ENCODE measurements around the gene CEP20. TPM values are rescaled to one million over a fixed set of nuclear protein-coding genes. Genes with fewer than 3 reads are reported as not detected.

The CEP20 gene
- polyA plus RNA-seq, 1 of the 3 experiments (the other 2 are of a cell fraction): 14.8 TPM

DNA sequence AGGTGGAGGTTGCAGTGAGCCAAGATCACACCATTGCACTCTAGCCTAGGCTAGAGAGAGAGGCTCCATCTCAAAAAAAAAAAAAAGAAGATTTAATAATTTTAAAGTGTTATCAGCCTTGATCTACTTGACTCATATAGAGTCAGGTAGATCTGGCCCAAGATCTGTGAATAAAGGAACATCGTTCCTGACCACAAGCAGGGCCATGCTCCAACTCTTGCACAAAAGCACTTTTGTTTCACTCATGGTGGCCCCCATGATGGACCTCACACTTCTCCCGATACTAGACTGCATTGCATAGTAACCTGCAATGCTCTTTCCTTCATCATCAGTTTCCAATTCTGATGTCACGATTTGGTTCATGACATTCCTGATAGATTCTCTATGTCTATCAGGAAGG lies 26.4 kb downstream of the CEP20 start:
- Histone ChIP-seq H3K79me2 (ENCODE audit: insufficient read depth) (no peaks in the 10 kb centered on the region), H3K9me3 (no peaks in the 10 kb centered on the region), H3K9me2 (no peaks in the 10 kb centered on the region), H3K27me3 (ENCODE audit: insufficient read depth) (peaks cover 10% of the 10 kb centered on the region), H4K20me1 (ENCODE audit: insufficient read depth) (no peaks in the 10 kb centered on the region), H3K4me2 (no peak overlapping the region), H3F3A (replicated peaks; ENCODE audit: insufficient read depth) (no peaks in the 10 kb centered on the region), H3K27ac (ENCODE audit: low read depth in 2 of 2, low read length in 1 of 2) (no peak overlapping the region), H3K4me1 (ENCODE audit: control insufficient read depth in 1 of 2, insufficient read depth in 2 of 2, low read depth in 1 of 2, low read length in 1 of 2) (peaks cover 0 to 3% of the 10 kb centered on the region in 2 experiments; a peak in 1 of 4 replicates), H3K36me3 (replicated peaks in 1 of 2; ENCODE audit: control insufficient read depth in 1 of 2, insufficient read depth in 2 of 2, low read length in 1 of 2) (peaks cover 14 to 21% of the 10 kb centered on the region in 2 experiments), H3K9ac (no peak overlapping the region), H3K4me3 (ENCODE audit: low read depth in 2 of 2, low read length in 1 of 2) (no peak overlapping the region), H2AFZ (ENCODE audit: low read depth) (no peak overlapping the region)
- ChIA-PET POLR2A (no interaction called here), CTCF (no interaction called here)
- TF ChIP-seq RAD21 (IDR thresholded peaks at IDR 0.05; ENCODE audit: low read length) (no peak), RXRA (IDR thresholded peaks at IDR 0.05; ENCODE audit: borderline replicate concordance, low read depth) (no peak)
- TF ChIP-seq, protein P1, sequence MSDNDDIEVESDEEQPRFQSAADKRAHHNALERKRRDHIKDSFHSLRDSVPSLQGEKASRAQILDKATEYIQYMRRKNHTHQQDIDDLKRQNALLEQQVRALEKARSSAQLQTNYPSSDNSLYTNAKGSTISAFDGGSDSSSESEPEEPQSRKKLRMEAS (IDR thresholded peaks at IDR 0.05; ENCODE audit: low read depth): no peak
- WGBS (ENCODE audit: low lambda C conversion rate): 82% methylated on average over 3 of the region's 3 CpGs
- DNase-seq: no peak

DNA sequence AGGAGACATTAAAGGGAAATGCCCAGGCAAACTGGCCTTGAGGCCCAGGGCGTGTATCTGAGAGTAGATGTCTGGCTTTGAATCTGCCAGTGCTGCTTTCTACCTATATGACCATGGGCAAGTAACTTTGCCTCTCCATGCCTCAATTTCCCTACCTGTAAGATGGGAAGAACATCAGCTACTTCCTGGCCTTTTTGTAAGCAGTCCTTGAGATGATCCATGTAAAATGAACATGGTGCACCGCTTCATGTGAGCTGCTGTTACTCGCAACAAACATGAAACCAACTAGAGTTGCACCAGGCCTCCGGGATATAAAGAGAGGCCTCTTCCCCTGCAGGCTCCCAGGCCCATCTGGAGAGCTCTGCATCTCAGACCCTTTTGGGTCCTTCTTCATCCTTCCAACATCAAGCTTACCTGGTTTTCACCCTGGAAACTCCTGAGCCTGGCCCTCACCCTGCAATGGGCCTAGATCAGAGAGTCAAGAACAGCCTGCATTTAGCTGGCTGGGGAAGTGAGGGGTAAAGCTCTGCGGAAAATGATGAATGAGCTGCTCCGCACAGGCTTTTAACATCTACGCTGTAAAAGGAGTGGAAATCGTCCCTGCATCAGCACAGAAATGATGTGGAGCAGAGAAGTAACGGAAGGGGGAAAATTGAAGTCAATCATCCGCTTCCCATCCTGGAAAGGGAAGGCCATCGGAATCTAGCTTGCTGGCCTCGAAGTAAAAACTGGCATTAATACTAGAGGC lies 29.3 kb downstream of the CEP20 start:
- H3K9me3 ChIP-seq: no peaks in the 10 kb centered on the region
- no peak overlapping the region for H3K4me3 ChIP-seq (ENCODE audit: low read depth in 2 of 2, low read length in 1 of 2)
- DNase-seq: no peak
- no peak overlapping the region for H2AFZ ChIP-seq (ENCODE audit: low read depth)
- peaks cover 0 to 3% of the 10 kb centered on the region in 2 experiments; a peak in 1 of 4 replicates for H3K4me1 ChIP-seq (ENCODE audit: control insufficient read depth in 1 of 2, insufficient read depth in 2 of 2, low read depth in 1 of 2, low read length in 1 of 2)
- H3K79me2 ChIP-seq (ENCODE audit: insufficient read depth): no peaks in the 10 kb centered on the region
- peaks cover 34% of the 10 kb centered on the region for H3K27me3 ChIP-seq (ENCODE audit: insufficient read depth)
- no peak overlapping the region for H3K27ac ChIP-seq (ENCODE audit: low read depth in 2 of 2, low read length in 1 of 2)
- H3K9ac ChIP-seq: no peak overlapping the region
- no peaks in the 10 kb centered on the region for H3K9me2 ChIP-seq
- 95% methylated on average over 12 of the region's 12 CpGs for WGBS (ENCODE audit: low lambda C conversion rate)
- H3F3A ChIP-seq (replicated peaks; ENCODE audit: insufficient read depth): no peaks in the 10 kb centered on the region
- CTCF ChIA-PET: interaction anchor here (0.7 to 1.7 kb wide), 7 partner anchors 9 to 268 kb away, joined by 3 to 6 read pairs (median 3); no protein-coding TSS in a partner anchor
- H3K36me3 ChIP-seq (replicated peaks in 1 of 2; ENCODE audit: control insufficient read depth in 1 of 2, insufficient read depth in 2 of 2, low read length in 1 of 2): no peaks in the 10 kb centered on the region
- TF ChIP-seq IRF3 (IDR thresholded peaks at IDR 0.05; ENCODE audit: low read depth, low read length) (no peak), MXI1 (IDR thresholded peaks at IDR 0.05; ENCODE audit: low read depth, low read length) (no peak), USF1 (IDR thresholded peaks at IDR 0.05; ENCODE audit: borderline replicate concordance, low read depth) (no peak), GABPA (IDR thresholded peaks at IDR 0.05; ENCODE audit: low read depth) (no peak), TCF12 (IDR thresholded peaks at IDR 0.05) (no peak), TAF1 (IDR thresholded peaks at IDR 0.05; ENCODE audit: borderline replicate concordance, low read depth, low read length) (no peak), PBX3 (IDR thresholded peaks at IDR 0.05) (no peak), TEAD4 (IDR thresholded peaks at IDR 0.05; ENCODE audit: borderline replicate concordance, insufficient read depth) (no peak), SIN3A (IDR thresholded peaks at IDR 0.05; ENCODE audit: borderline replicate concordance, low read depth, low read length) (no peak), RCOR1 (IDR thresholded peaks at IDR 0.05; ENCODE audit: low read length) (no peak), RAD21 (IDR thresholded peaks at IDR 0.05; ENCODE audit: low read length) (no peak), FOXM1 (IDR thresholded peaks at IDR 0.05; ENCODE audit: low read depth) (no peak)
- TF ChIP-seq, protein P2, sequence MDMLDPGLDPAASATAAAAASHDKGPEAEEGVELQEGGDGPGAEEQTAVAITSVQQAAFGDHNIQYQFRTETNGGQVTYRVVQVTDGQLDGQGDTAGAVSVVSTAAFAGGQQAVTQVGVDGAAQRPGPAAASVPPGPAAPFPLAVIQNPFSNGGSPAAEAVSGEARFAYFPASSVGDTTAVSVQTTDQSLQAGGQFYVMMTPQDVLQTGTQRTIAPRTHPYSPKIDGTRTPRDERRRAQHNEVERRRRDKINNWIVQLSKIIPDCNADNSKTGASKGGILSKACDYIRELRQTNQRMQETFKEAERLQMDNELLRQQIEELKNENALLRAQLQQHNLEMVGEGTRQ (IDR thresholded peaks at IDR 0.05; ENCODE audit: borderline replicate concordance, low read depth, low read length): no peak
- TF ChIP-seq, protein P3, sequence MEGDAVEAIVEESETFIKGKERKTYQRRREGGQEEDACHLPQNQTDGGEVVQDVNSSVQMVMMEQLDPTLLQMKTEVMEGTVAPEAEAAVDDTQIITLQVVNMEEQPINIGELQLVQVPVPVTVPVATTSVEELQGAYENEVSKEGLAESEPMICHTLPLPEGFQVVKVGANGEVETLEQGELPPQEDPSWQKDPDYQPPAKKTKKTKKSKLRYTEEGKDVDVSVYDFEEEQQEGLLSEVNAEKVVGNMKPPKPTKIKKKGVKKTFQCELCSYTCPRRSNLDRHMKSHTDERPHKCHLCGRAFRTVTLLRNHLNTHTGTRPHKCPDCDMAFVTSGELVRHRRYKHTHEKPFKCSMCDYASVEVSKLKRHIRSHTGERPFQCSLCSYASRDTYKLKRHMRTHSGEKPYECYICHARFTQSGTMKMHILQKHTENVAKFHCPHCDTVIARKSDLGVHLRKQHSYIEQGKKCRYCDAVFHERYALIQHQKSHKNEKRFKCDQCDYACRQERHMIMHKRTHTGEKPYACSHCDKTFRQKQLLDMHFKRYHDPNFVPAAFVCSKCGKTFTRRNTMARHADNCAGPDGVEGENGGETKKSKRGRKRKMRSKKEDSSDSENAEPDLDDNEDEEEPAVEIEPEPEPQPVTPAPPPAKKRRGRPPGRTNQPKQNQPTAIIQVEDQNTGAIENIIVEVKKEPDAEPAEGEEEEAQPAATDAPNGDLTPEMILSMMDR (IDR thresholded peaks at IDR 0.05): no peak
- TF ChIP-seq, protein P1 (IDR thresholded peaks at IDR 0.05; ENCODE audit: low read depth): no peak
- H3K4me2 ChIP-seq: no peak overlapping the region
- no peaks in the 10 kb centered on the region for H4K20me1 ChIP-seq (ENCODE audit: insufficient read depth)
- POLR2A ChIA-PET: no interaction called here
